GM18526 (cell line): ENCODE results near the gene FOXP1.

ENCODE experiments used
- POLR2A ChIP-seq: IDR thresholded peaks from 3 replicates; pipeline ENCODE4 v1.6.1; 2011; ENCODE audit not compliant: insufficient read length; ENCODE audit errors: extremely low read depth

Gene FOXP1

DNA sequence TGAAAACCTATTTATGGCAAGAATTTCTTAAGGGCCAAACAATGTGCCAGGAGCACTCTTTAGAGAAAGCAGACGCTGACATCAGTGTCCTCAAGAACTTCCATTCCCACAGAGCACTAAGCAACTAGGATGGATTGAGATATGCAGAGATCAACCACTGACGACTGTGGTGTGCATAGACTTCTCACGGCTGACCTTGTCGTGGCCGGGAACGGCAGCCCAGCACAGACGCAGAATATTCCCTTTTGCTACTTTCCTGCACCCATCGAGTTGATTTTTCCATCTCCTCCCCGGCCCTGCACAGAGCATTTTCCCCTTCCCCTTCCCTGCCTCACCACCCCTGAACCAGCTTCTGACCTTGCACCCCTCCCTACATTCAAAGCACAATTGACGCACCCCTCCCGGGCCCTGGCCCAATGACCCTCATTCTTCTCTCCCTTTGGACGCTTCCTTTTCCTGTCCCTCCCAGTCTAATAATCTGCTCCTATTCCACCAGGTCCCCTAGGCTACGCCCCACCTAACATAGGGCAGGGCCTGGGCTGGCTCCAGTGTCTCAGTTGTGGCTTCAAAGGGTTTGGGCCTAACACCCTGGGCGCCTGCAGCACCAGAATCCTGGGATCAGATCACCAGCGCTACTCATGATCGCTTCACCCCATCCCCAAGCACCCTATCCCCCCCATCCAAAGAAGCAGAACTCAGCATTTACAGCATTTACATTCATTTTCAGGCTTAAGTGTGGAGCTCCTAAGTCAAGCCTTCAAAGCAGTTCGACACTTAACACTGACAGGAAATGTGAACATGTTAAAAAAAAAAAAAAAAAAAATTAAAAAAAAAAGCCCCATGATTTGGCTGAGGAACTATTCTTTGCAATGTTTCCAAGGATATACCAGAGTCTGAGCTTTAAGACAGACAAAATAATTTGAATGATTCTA is 151.2 kb downstream of the FOXP1 start:
- no peak for TF ChIP-seq POLR2A

DNA sequence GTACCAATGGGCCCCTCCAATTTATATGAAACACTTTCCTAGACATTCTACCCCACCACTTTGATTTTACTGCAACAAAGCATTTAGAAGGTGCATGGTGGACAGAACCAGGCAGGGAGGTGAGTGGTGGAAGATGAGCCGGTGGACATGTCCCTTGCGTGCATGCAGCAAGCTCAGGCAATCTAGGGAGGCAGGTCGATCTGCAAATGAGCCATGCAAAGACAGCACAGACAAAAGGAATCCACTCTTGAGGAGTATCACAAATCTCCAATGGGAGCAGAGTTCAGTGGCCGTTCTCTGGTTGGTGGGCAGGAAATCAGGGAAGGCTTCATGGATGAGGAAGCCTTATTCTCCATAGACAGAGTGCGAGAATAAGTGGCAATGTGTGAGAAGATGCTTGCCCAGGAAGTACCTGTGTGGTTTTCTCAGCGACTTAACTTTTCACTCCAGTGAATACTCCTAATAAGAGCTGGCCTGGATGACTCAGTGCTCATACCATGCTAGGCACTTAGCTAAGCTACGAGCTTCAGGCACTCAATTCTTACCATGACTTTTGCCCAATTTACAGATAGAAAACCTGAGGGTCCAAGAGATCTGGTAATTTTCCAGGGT is 152.5 kb downstream of the FOXP1 start:
- no peak for TF ChIP-seq POLR2A

DNA sequence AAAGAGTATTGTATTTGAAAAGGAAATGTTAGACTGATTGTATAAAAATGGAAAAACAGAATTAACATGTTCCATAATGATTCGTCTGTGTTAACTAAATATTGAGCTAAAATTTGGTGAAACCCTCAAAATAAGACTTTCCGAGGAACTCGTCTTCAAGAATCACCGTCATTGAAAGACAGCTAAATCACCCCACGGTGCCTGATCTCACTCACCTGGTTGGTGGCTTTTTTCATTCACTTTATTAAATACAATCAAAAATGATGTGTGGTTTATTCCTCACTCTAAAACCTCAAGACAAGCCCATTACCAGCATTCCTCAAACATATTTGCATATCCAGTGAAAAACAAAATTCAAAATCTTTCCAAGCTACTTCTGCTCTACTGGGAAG is 153.9 kb downstream of the FOXP1 start:
- TF ChIP-seq POLR2A, result no peak

DNA sequence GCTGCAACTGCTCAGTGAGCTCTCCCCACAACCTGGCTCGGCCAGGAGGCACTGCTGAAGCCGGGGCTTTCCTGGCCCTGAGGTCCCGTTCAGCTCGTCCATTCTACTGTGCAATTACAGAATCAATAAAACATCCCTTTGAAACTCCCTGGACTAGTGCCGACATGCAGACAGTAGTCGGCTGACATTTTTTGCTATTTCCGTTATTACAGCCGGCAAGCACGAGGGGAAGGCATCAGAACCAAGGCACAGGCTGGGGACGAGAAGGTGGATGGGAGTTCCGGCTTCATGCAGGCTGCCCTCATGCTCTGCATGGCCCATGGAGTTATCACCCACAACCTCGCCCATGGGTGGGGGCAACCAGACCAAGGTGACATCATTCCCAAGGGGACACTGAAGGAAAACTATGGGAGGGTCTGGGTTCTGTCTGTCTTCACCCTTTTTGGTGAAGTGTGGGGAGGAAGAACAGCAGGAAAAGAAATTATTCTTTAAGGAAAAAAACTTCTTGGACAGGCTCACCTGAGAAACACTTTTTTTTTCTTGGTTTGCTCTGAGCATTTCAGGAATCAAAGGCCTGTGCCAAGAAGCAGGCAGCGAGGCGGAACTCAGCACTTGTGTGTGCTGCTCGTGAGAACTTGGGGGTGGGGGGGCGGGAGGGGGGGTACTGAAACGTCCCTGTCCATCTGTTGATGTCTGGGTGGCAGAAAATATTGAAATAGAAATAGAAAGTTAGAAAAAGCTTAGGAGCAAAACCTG is 154.5 kb downstream of the FOXP1 start:
- TF ChIP-seq POLR2A, result no peak

DNA sequence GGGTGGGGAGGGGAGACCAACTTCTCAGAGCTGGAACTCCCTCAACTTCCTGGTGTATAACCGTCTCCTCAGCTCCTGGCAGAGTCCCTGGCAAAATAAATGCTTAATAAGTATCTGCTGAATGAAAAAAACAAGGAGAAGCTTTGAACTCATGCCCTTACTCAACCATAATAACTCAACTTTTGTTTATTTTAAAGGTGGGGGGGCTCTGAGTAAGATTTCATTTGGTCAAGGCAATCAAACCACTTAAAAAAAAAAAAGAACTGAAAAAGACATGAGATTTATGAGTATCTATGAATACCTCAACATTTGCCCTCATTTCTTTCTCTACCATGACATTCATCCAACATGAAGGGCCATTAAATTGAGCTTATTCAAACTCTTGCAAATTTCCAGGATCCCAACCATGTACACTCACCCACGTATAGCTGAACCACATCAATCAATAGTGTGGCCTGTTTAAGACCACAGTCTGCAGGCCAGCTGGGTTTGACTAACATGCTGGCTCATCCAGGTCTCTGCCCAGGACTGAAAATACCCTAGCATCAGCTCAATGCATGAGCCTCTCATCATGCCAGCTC is 157.9 kb downstream of the FOXP1 start:
- TF ChIP-seq POLR2A, result no peak

GRCh38 chr3:71423151-71423906 is 160.2 kb downstream of the FOXP1 start:
- no peak for TF ChIP-seq POLR2A

GRCh38 chr3:71421820-71422566 is 161.5 kb downstream of the FOXP1 start:
- TF ChIP-seq POLR2A, result no peak

DNA sequence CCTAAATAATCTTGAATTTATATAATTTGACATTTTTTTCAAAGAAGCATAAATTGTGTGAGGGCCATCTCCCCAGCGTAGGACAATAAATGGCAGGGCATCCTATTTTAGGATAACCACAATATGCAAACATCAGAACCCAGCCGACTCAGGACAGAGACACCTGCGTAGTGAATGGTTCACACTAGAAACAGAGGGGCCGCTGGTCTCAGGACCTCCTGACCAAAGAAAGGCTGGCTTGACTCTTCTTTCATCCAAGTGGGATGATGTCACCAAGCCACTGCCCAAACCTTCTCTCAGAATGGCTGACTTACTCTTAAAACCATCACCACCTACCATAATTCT is 162.1 kb downstream of the FOXP1 start:
- no peak for TF ChIP-seq POLR2A

DNA sequence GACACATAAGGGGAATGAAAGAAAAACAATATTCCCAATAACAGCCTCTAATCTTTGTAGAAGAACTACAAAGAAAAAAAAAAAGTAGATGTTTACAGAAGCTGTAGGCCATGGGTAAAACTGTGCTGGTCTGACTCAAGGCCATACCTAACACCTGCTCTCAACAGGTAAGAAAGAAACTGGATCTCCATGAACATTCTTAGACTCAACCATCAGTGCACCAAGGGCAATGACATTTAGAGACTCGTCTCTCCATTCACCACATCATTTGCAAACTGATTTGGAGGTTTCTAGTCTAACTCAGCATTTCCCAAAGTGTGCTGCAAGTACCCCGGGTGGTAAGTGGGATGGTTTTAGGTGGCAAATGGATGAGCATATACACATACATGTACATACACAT is 164.2 kb downstream of the FOXP1 start:
- TF ChIP-seq POLR2A, result no peak

- TF ChIP-seq POLR2A, result no peak
Measured at GRCh38 chr3:71417791-71418190, 165.7 kb downstream of the FOXP1 start.

DNA sequence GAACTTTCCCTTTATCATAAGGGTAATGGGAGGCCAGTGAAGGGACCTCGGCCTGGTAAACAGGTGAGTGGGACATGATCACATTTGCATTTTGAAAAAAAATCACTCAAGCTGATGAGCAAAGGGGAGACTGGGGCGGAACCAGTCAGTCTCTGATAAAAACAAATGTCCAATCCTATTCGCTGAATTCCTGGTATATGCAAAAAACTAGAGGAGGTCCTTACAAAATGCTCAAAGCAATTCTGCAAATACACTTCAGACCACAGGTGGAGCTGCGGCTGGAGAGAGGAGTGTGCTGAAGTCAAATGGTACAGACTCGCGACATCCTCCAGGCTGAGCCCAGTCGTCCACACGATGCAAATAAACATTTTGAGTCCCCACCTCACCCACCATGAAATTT is 166.7 kb downstream of the FOXP1 start:
- no peak for TF ChIP-seq POLR2A

DNA sequence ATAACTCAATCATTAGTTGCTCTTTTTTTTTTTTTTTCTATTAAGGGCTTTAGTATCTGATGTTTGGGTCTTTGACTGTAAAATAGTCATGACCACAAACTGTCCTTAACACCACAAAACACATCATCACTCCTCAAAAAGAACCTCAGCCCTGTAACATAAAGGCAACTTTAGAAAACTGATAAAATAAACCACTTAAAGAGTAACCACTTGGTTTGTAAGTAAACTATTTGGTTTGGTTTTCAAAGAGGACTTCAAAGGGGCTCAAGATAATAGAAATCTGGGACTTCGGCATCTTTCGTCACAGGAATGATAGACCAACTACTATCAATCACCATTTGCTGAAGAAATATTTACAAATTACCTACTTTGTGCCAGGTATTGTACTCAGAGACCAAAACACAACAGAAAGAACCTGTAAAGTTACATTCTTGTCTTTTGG is 167.8 kb downstream of the FOXP1 start:
- TF ChIP-seq POLR2A, result no peak

GRCh38 chr3:71414189-71414927 is 169.2 kb downstream of the FOXP1 start:
- no peak for TF ChIP-seq POLR2A
